Endothelial cell of umbilical vein (primary cell): Measurements from ENCODE around the gene EPN2. TPM values are rescaled to one million over a fixed set of nuclear protein-coding genes. Genes with fewer than 3 reads are reported as not detected.

Experiments used
- BruUV-seq: library from RNA; stranded (reverse); fragments of 400-500 nt; replicated peaks from 2 replicates; lab custom pipeline; 2021; lab: Mats Ljungman, UMichigan
- CTCF ChIA-PET: fragments of 300-600, 350-600 bp; sonication (Branson Sonifier 250); formaldehyde crosslinking; loops from one replicate; lab custom pipeline; 2021; ENCODE audit warnings: antibody characterized with exemption, inconsistent platforms; lab: Charles Lee
- POLR2A ChIA-PET: fragments of 300-600, 350-600 bp; sonication (Branson Sonifier 250); formaldehyde crosslinking; loops from one replicate; lab custom pipeline; 2021; ENCODE audit warnings: antibody characterized with exemption, inconsistent platforms; lab: Charles Lee
- DNase-seq: peaks from one replicate; pipeline ENCODE4 v3.0.0-alpha.2; 2011; ENCODE audit warnings: low read depth, low spot score
- FAIRE-seq: peaks from 2 replicates; lab custom pipeline; 2011; peaks lifted over from hg19 to GRCh38; lab: Jason Lieb, UNC
- H2AFZ ChIP-seq: 2 replicates; pipeline ENCODE4 v1.6.0; 2012; ENCODE audit warnings: low read depth, low read length, control low read depth, inconsistent platforms
- H3K27ac ChIP-seq: 2 replicates; pipeline ENCODE4 v1.5.1; 2011; ENCODE audit warnings: low read depth, mild to moderate bottlenecking, control low read depth, low read length, moderate library complexity; ENCODE audit not compliant: insufficient read depth
- H3K27me3 ChIP-seq, 2 experiments: 2 replicates each; pipeline versions ENCODE4 v1.6.0 to v1.6.1; 2011; ENCODE audit warnings: low read length in 2 of 2, mixed read lengths in 1 of 2; ENCODE audit not compliant: control insufficient read depth in 2 of 2, insufficient read depth in 2 of 2
- H3K36me3 ChIP-seq, 2 experiments: 2 replicates in 1 of 2; 3 replicates in 1 of 2; pipeline ENCODE4 v1.5.1; 2011; ENCODE audit warnings: low read length in 2 of 2, mild to moderate bottlenecking in 1 of 2, moderate library complexity in 1 of 2; ENCODE audit not compliant: control insufficient read depth in 2 of 2, insufficient read depth in 2 of 2; ENCODE audit errors: extremely low read depth in 1 of 2
- H3K4me1 ChIP-seq: 3 replicates; pipeline ENCODE4 v1.5.1; 2011; ENCODE audit warnings: mild to moderate bottlenecking, low read length; ENCODE audit not compliant: control insufficient read depth, insufficient read depth; ENCODE audit errors: extremely low read depth
- H3K4me2 ChIP-seq: 2 replicates; pipeline ENCODE4 v1.6.1; 2011; ENCODE audit warnings: low read length, control low read depth, mixed read lengths; ENCODE audit not compliant: insufficient read depth
- H3K4me3 ChIP-seq, 3 experiments: fragments of 200-600 bp in 1 of 3; sonication (generic), shearing (Covaris generic) in 1 of 3; replicated peaks in 1 of 3; 2 replicates each; pipeline ENCODE4 v1.5.1; 2011 to 2016; ENCODE audit warnings: control low read depth in 3 of 3, low read length in 3 of 3, mild to moderate bottlenecking in 2 of 3, inconsistent platforms in 1 of 3, low read depth in 1 of 3, moderate library complexity in 1 of 3; ENCODE audit not compliant: insufficient read depth in 1 of 3
- H3K79me2 ChIP-seq: 2 replicates; pipeline ENCODE4 v1.6.0; 2012; ENCODE audit warnings: low read length, inconsistent platforms; ENCODE audit not compliant: control insufficient read depth, insufficient read depth
- H3K9ac ChIP-seq: replicated peaks from 2 replicates; pipeline ENCODE3; 2011; ENCODE audit warnings: low read length, control low read depth; ENCODE audit not compliant: insufficient read depth; ENCODE audit errors: extremely low read depth
- H3K9me1 ChIP-seq: replicated peaks from 3 replicates; pipeline ENCODE4 v1.6.0; 2011; ENCODE audit warnings: mild to moderate bottlenecking, low read length; ENCODE audit not compliant: control insufficient read depth, insufficient read depth; ENCODE audit errors: extremely low read depth
- H3K9me3 ChIP-seq: replicated peaks from 2 replicates; pipeline ENCODE4 v1.5.1; 2012; ENCODE audit warnings: low read length, inconsistent platforms; ENCODE audit not compliant: control insufficient read depth, insufficient read depth
- H4K20me1 ChIP-seq: replicated peaks from 2 replicates; pipeline ENCODE3; 2011; ENCODE audit warnings: mild to moderate bottlenecking, low read length; ENCODE audit not compliant: control insufficient read depth, insufficient read depth; ENCODE audit errors: extremely low read depth
- CTCF ChIP-seq, 2 donors: IDR thresholded peaks; 1 replicate in 1 of 2; 2 replicates in 1 of 2; pipeline ENCODE4 v1.5.1; 2011; ENCODE audit warnings: low read length in 2 of 2, mild to moderate bottlenecking in 2 of 2, moderate library complexity in 2 of 2, control low read depth in 1 of 2, inconsistent platforms in 1 of 2, low read depth in 1 of 2; ENCODE audit not compliant: insufficient read depth in 1 of 2; ENCODE audit errors: extremely low read depth in 1 of 2
- EZH2 ChIP-seq: IDR thresholded peaks from 2 replicates; pipeline ENCODE4 v1.6.1; 2012; ENCODE audit warnings: borderline replicate concordance, low read depth, mild to moderate bottlenecking, moderate library complexity, low read length, inconsistent platforms; ENCODE audit not compliant: severe bottlenecking
- GATA2 ChIP-seq: IDR thresholded peaks from 2 replicates; pipeline ENCODE4 v1.7.0; 2011; ENCODE audit warnings: low read depth, mild to moderate bottlenecking, moderate library complexity, mixed read lengths, low read length; ENCODE audit not compliant: insufficient read length, insufficient read depth
- MAX ChIP-seq: IDR thresholded peaks from 2 replicates; pipeline ENCODE4 v1.6.1; 2011; ENCODE audit not compliant: insufficient read depth, insufficient read length
- MYC ChIP-seq: IDR thresholded peaks from one replicate; pipeline ENCODE4 v1.6.1; 2011; ENCODE audit warnings: mild to moderate bottlenecking, low read depth, low read length
- POLR2A ChIP-seq: IDR thresholded peaks from 2 replicates; pipeline ENCODE4 v1.6.1; 2012; ENCODE audit warnings: low read depth, mild to moderate bottlenecking, control low read depth, low read length
- POLR2AphosphoS5 ChIP-seq: IDR thresholded peaks from 2 replicates; pipeline ENCODE4 v1.6.1; 2012; ENCODE audit warnings: low read depth, mild to moderate bottlenecking, control low read depth, low read length, moderate library complexity; ENCODE audit not compliant: insufficient read depth
- dilution Hi-C: fragments of 300-500 bp; cut with MboI; formaldehyde crosslinking; loops from one replicate; pipeline ENCODE4 v1.15.0; 2019; ENCODE audit warnings: low sequenced_read_pairs; ENCODE audit not compliant: extremely low pct_ligation_motif_present
- intact Hi-C: fragments of 100-400 bp; cut with micrococcal nuclease; formaldehyde crosslinking; loops from one replicate; pipeline ENCODE4 v1.10.0; 2022
- polyA plus RNA-seq, 4 experiments: library from polyadenylated mRNA; depleted of rRNA in 3 of 4; stranded (reverse) in 3 of 4; unstranded in 1 of 4; fragments of >200 nt; gene quantifications; 2 replicates each; pipeline versions ENCODE4 v1.2.1 to v1.2.3, GENCODE V29; 2011 to 2012; ENCODE audit warnings: missing spikeins in 1 of 4
- total RNA-seq: library from RNA; stranded (reverse); gene quantifications from 2 replicates; pipeline ENCODE4 v1.2.3, GENCODE V29; 2021

Gene EPN2
- total and polyA plus RNA-seq, 2 donors (not counting 3 experiments of a cell fraction or from before 2014, with no cell fraction given) = 40.3 to 70.5 TPM

GRCh38 chr17:19341641-19342610 is 104.8 kb downstream of the EPN2 start:
- no peak overlapping the region for H3K4me3 ChIP-seq
- H3K9me1 ChIP-seq = no peaks in the 10 kb centered on the region
- BruUV-seq = no TSS peak
- no peak overlapping the region for H3K9ac ChIP-seq
- FAIRE-seq (no peak), DNase-seq (no peak)
- peaks cover 6% of the 10 kb centered on the region for H3K4me1 ChIP-seq
- no peaks in the 10 kb centered on the region for H4K20me1 ChIP-seq
- no peak overlapping the region for H2AFZ ChIP-seq
- no peaks in the 10 kb centered on the region for H3K36me3 ChIP-seq
- dilution Hi-C loops = no loop called here
- no peak for TF ChIP-seq MYC
- no peak for TF ChIP-seq EZH2
- TF ChIP-seq POLR2AphosphoS5 = no peak
- TF ChIP-seq CTCF (IDR thresholded peaks at IDR 0.05; ENCODE audit: extremely low read depth in 1 of 2, insufficient read depth in 1 of 2, low read depth in 1 of 2, low read length in 2 of 2) = no peak
- TF ChIP-seq MAX = no peak
- TF ChIP-seq GATA2 = no peak
- TF ChIP-seq POLR2A = no peak
- intact Hi-C loops = no loop called here
- H3K4me2 ChIP-seq = no peak overlapping the region
- CTCF ChIA-PET = interaction anchor here (0.8 to 1.0 kb wide), 3 partner anchors 12 to 105 kb away, joined by 3 to 6 read pairs (median 4); partner anchors contain the start of gene B9D1
- no peaks in the 10 kb centered on the region for H3K27me3 ChIP-seq
- POLR2A ChIA-PET = no interaction called here
- no peaks in the 10 kb centered on the region for H3K9me3 ChIP-seq
- H3K27ac ChIP-seq = no peak overlapping the region
- H3K79me2 ChIP-seq = no peaks in the 10 kb centered on the region
